GM12892 (cell line): ENCODE data around the gene EFNB2.

Experiments
- POLR2A ChIP-seq: IDR thresholded peaks from 2 replicates; pipeline ENCODE4 v1.6.1; 2011; ENCODE audit warnings: low read depth, low read length, control low read depth
- POLR2AphosphoS5 ChIP-seq: IDR thresholded peaks from 2 replicates; pipeline ENCODE4 v1.6.1; 2011; ENCODE audit warnings: low read depth, low read length, control low read depth
- TAF1 ChIP-seq: IDR thresholded peaks from 2 replicates; pipeline ENCODE4 v1.6.1; 2011; ENCODE audit warnings: low read depth, mild to moderate bottlenecking, control low read depth, low read length, borderline replicate concordance

- no peak for TF ChIP-seq POLR2A
- TF ChIP-seq POLR2AphosphoS5: no peak
- TF ChIP-seq TAF1: no peak
These were observed 27.7 kb downstream of the EFNB2 start for GRCh38 chr13:106507560-106508274.
